ENCODE data around the gene PMPCA.

Gene PMPCA

GRCh38 chr9:136460772-136461325 is 50.4 kb downstream of the PMPCA start:
- DNase-seq, result no peak

- DNase-seq, result no peak
Observed at GRCh38 chr9:136462664-136463063, 52.2 kb downstream of the PMPCA start.

- DNase-seq, result no peak
Observed at GRCh38 chr9:136463578-136463977, 53.1 kb downstream of the PMPCA start.

- DNase-seq, result no peak
Observed at GRCh38 chr9:136464241-136464640, 53.8 kb downstream of the PMPCA start.

GRCh38 chr9:136465500-136466154 is 55.2 kb downstream of the PMPCA start:
- no peak for DNase-seq

- DNase-seq, result no peak
Observed at GRCh38 chr9:136466155-136466541, 55.7 kb downstream of the PMPCA start.

GRCh38 chr9:136467766-136468165 is 57.3 kb downstream of the PMPCA start:
- no peak for DNase-seq

GRCh38 chr9:136470356-136470755 is 59.9 kb downstream of the PMPCA start:
- DNase-seq, result no peak

GRCh38 chr9:136470792-136471469 is 60.5 kb downstream of the PMPCA start:
- DNase-seq, result no peak

GRCh38 chr9:136471802-136472487 is 61.5 kb downstream of the PMPCA start:
- DNase-seq, result no peak

- no peak for DNase-seq
Observed at GRCh38 chr9:136472640-136473353, 62.3 kb downstream of the PMPCA start.

GRCh38 chr9:136473354-136473721 is 62.9 kb downstream of the PMPCA start:
- DNase-seq, result no peak

All from CD4-positive, alpha-beta T cell treated with Interleukin-15 for 1 hour (primary cell).